Coronary artery (tissue), 2 donors: Measurements from ENCODE around the gene DNAJB14.

Experiments used
- DNase-seq: peaks from one replicate; pipeline ENCODE4 v3.0.0-alpha.2; 2017; ENCODE audit warnings: low spot score
- H3K27ac ChIP-seq, 2 donors: fragments of 200-600 bp; sonication (generic); one replicate each; pipeline ENCODE4 v1.5.1; 2016 to 2019
- H3K4me3 ChIP-seq: fragments of 200-600 bp; sonication (generic); 2 replicates; pipeline ENCODE4 v1.5.1; 2016; ENCODE audit warnings: mild to moderate bottlenecking, moderate library complexity
- CTCF ChIP-seq: fragments of 200-600 bp; sonication (generic); IDR thresholded peaks from one replicate; pipeline ENCODE4 v1.5.1; 2019; ENCODE audit warnings: antibody characterized with exemption

The DNAJB14 gene

GRCh38 chr4:99915449-99915848 lies 31.0 kb downstream of the DNAJB14 start:
- H3K4me3 ChIP-seq: no peak overlapping the region
- no peak for TF ChIP-seq CTCF
- H3K27ac ChIP-seq: no peak overlapping the region
- no peak for DNase-seq

GRCh38 chr4:99894998-99895397 lies 51.4 kb downstream of the DNAJB14 start:
- Histone ChIP-seq H3K4me3 (peak overlapping the region; percentile 83), H3K27ac (peak overlapping the region; percentile 77 to 87)
- no peak for DNase-seq
- no peak for TF ChIP-seq CTCF

GRCh38 chr4:99894161-99894997 lies 52.0 kb downstream of the DNAJB14 start, which contains the start of gene LAMTOR3:
Gene LAMTOR3 (minus strand): TSS chr4:99894427. CDS start chr4:99893963, 464 bp downstream.
- no peak for TF ChIP-seq CTCF

GRCh38 chr4:99893839-99894160 lies 52.6 kb downstream of the DNAJB14 start:
- no peak for DNase-seq
- H3K4me3 ChIP-seq: peak overlapping the region; percentile 83
- TF ChIP-seq CTCF: no peak

More at GRCh38 chr4:99894161-99894997, 52.0 kb downstream of the DNAJB14 start, which contains the start of gene LAMTOR3:
- peak; percentile 92 for DNase-seq
- H3K4me3 ChIP-seq: peak within 1 kb of the TSS; percentile 83
- H3K27ac ChIP-seq: peak within 1 kb of the TSS; percentile 77 to 87

GRCh38 chr4:99893029-99893428 lies 53.4 kb downstream of the DNAJB14 start:
- Histone ChIP-seq H3K27ac (no peak overlapping the region), H3K4me3 (peak overlapping the region; percentile 83)
- DNase-seq: no peak
- no peak for TF ChIP-seq CTCF

More at GRCh38 chr4:99893839-99894160, 52.6 kb downstream of the DNAJB14 start:
- H3K27ac ChIP-seq: peak overlapping the region; percentile 77 to 87

- Histone ChIP-seq H3K4me3 (no peak overlapping the region), H3K27ac (no peak overlapping the region)
- DNase-seq: no peak
- TF ChIP-seq CTCF: no peak
Measured at GRCh38 chr4:99891351-99891750, 55.1 kb downstream of the DNAJB14 start.

GRCh38 chr4:99887837-99888236 lies 58.6 kb downstream of the DNAJB14 start:
- Histone ChIP-seq H3K27ac (no peak overlapping the region), H3K4me3 (no peak overlapping the region)
- TF ChIP-seq CTCF: no peak
- DNase-seq: no peak
